ENCODE measurements around the gene AFF3.

AFF3 gene

GRCh38 chr2:99811544-99811943 lies 330.8 kb downstream of the AFF3 start:
- DNase-seq = no peak

GRCh38 chr2:99810225-99810624 lies 332.2 kb downstream of the AFF3 start:
- DNase-seq = no peak

GRCh38 chr2:99809259-99809900 lies 333.0 kb downstream of the AFF3 start:
- no peak for DNase-seq

GRCh38 chr2:99808361-99809200 lies 333.8 kb downstream of the AFF3 start:
- no peak for DNase-seq

- DNase-seq = no peak
These were observed 335.6 kb downstream of the AFF3 start for GRCh38 chr2:99806758-99807157.

GRCh38 chr2:99805930-99806476 lies 336.4 kb downstream of the AFF3 start:
- no peak for DNase-seq

- DNase-seq = no peak
These were observed 338.5 kb downstream of the AFF3 start for GRCh38 chr2:99803846-99804245.

- no peak for DNase-seq
These were observed 339.7 kb downstream of the AFF3 start for GRCh38 chr2:99802734-99803133.

- DNase-seq = no peak
These were observed 341.0 kb downstream of the AFF3 start for GRCh38 chr2:99801327-99801901.

GRCh38 chr2:99797475-99797874 lies 344.9 kb downstream of the AFF3 start:
- no peak for DNase-seq

- DNase-seq = no peak
These were observed 348.0 kb downstream of the AFF3 start for GRCh38 chr2:99794414-99794813.

- no peak for DNase-seq
These were observed 349.4 kb downstream of the AFF3 start for GRCh38 chr2:99793022-99793421.

GRCh38 chr2:99789849-99790248 lies 352.5 kb downstream of the AFF3 start:
- DNase-seq = no peak

GRCh38 chr2:99787769-99788382 lies 354.5 kb downstream of the AFF3 start:
- no peak for DNase-seq

- DNase-seq = no peak
These were observed 355.6 kb downstream of the AFF3 start for GRCh38 chr2:99786636-99787390.

- DNase-seq = no peak
These were observed 357.4 kb downstream of the AFF3 start for GRCh38 chr2:99784946-99785345.

- DNase-seq = no peak
These were observed 358.1 kb downstream of the AFF3 start for GRCh38 chr2:99784282-99784681.

- DNase-seq = no peak
These were observed 362.1 kb downstream of the AFF3 start for GRCh38 chr2:99780276-99780675.

- no peak for DNase-seq
These were observed 363.1 kb downstream of the AFF3 start for GRCh38 chr2:99779276-99779675.

GRCh38 chr2:99777656-99778290 lies 364.6 kb downstream of the AFF3 start:
- DNase-seq = no peak

- no peak for DNase-seq
These were observed 365.3 kb downstream of the AFF3 start for GRCh38 chr2:99776906-99777646.

Data from CD4-positive, alpha-beta T cell treated with Interleukin-21 for 1 hour (primary cell).